Common myeloid progenitor, CD34-positive (primary cell): ENCODE results near the gene SLC35B4. TPM values are rescaled to one million over a fixed set of nuclear protein-coding genes. Genes with fewer than 3 reads are reported as not detected.

Experiments used
- CTCF ChIA-PET: fragments of 350-600 bp; sonication (Branson Sonifier 250); formaldehyde crosslinking; loops from one replicate; lab custom pipeline; 2021; ENCODE audit warnings: antibody characterized with exemption; lab: Charles Lee
- POLR2A ChIA-PET: fragments of 350-600 bp; sonication (Branson Sonifier 250); formaldehyde crosslinking; loops from one replicate; lab custom pipeline; 2021; ENCODE audit warnings: antibody characterized with exemption; lab: Charles Lee
- DNase-seq, 3 donors: peaks; one replicate each; pipeline versions ENCODE4 v3.0.0 to v3.0.0-alpha.2; 2013
- H3K27ac ChIP-seq, 2 experiments: 1 replicate in 1 of 2; 2 replicates in 1 of 2; pipeline ENCODE4 v1.7.0; 2013; ENCODE audit warnings: inconsistent platforms in 2 of 2, low read length in 2 of 2, mild to moderate bottlenecking in 2 of 2, low read depth in 1 of 2, moderate library complexity in 1 of 2; ENCODE audit not compliant: severe bottlenecking in 2 of 2, insufficient read depth in 1 of 2, poor library complexity in 1 of 2
- H3K27me3 ChIP-seq, 5 experiments: replicated peaks in 2 of 5; 1 replicate in 3 of 5; 2 replicates in 2 of 5; pipeline versions ENCODE4 v1.6.1 to v1.7.0; 2013; ENCODE audit warnings: low read length in 4 of 5, mild to moderate bottlenecking in 2 of 5, moderate library complexity in 2 of 5, inconsistent platforms in 1 of 5; ENCODE audit not compliant: insufficient read depth in 5 of 5, control insufficient read depth in 4 of 5
- H3K36me3 ChIP-seq, 4 experiments: 1 replicate in 2 of 4; 2 replicates in 2 of 4; pipeline versions ENCODE4 v1.6.1 to v1.7.0; 2013; ENCODE audit warnings: low read length in 3 of 4, control low read depth in 1 of 4, mild to moderate bottlenecking in 1 of 4; ENCODE audit not compliant: control insufficient read depth in 4 of 4, insufficient read depth in 4 of 4
- H3K4me1 ChIP-seq, 4 experiments: 1 replicate in 3 of 4; 2 replicates in 1 of 4; pipeline versions ENCODE4 v1.6.1 to v1.7.1; 2013; ENCODE audit warnings: low read length in 3 of 4, mild to moderate bottlenecking in 3 of 4, control low read depth in 1 of 4, inconsistent platforms in 1 of 4, moderate library complexity in 1 of 4; ENCODE audit not compliant: control insufficient read depth in 4 of 4, insufficient read depth in 4 of 4; ENCODE audit errors: control extremely low read depth in 1 of 4
- H3K4me3 ChIP-seq, 7 experiments: 1 replicate in 4 of 7; 2 replicates in 3 of 7; pipeline versions ENCODE4 v1.5.1 to v1.7.0; 2013; ENCODE audit warnings: mild to moderate bottlenecking in 7 of 7, low read length in 6 of 7, moderate library complexity in 6 of 7, inconsistent platforms in 2 of 7, low read depth in 2 of 7, control low read depth in 1 of 7; ENCODE audit not compliant: insufficient read depth in 4 of 7, control insufficient read depth in 1 of 7; ENCODE audit errors: extremely low read depth in 1 of 7
- H3K9me3 ChIP-seq, 5 experiments: 1 replicate in 4 of 5; 2 replicates in 1 of 5; pipeline versions ENCODE4 v1.6.1 to v1.7.1; 2013; ENCODE audit warnings: low read length in 4 of 5, mild to moderate bottlenecking in 2 of 5, inconsistent platforms in 1 of 5, low read depth in 1 of 5, moderate library complexity in 1 of 5; ENCODE audit not compliant: control insufficient read depth in 4 of 5, insufficient read depth in 2 of 5; ENCODE audit errors: control extremely low read depth in 1 of 5
- WGBS: methylation state at CpG from one replicate; pipeline ENCODE4 v1.1.5; 2013; ENCODE audit not compliant: insufficient coverage; 5-methylcytosine and 5-hydroxymethylcytosine counted together
- polyA plus RNA-seq: library from polyadenylated mRNA; unstranded; fragments of 120-200 nt; gene quantifications from one replicate; pipeline ENCODE4 v1.2.1, GENCODE V29; 2013

Gene SLC35B4, protein sequence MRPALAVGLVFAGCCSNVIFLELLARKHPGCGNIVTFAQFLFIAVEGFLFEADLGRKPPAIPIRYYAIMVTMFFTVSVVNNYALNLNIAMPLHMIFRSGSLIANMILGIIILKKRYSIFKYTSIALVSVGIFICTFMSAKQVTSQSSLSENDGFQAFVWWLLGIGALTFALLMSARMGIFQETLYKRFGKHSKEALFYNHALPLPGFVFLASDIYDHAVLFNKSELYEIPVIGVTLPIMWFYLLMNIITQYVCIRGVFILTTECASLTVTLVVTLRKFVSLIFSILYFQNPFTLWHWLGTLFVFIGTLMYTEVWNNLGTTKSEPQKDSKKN
- 11.9 TPM for polyA plus RNA-seq

DNA sequence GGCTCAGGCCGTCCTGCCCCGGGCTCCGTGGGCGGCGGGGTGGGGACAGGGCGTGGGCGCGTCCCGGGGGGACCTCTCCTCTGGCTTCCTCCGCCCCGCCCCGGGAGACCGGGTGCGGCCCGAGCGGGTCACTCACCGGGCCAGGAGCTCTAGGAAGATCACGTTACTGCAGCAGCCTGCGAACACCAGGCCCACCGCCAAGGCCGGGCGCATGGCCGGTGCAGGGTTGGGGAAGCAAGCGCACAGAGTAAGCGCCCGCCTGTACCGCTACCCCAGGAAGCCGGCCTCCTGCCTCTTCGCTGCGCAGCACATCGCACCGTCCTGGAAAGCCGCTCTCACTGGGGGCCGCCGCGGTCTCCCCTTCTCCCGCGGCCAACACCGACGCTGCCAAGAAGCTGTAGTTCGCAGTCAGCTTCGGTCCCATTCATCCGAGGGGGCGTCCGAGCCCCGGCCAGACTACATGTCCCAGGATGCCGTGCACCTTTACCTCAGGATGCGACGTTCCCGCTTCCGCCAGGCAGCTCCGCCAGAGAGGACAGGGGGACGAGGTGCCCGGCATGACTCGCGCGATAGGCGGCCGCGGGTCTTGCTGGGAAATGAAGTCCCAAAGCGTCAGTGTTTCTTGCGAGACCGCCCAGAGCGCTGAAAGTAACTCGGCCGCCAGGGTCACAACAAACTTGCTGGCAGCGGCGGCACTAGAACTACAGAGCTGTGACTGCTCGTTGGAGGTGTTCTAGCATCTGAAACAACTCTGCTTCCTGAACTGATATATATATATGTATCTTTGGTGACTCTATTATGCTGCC lies at the start of gene SLC35B4:
Gene SLC35B4, minus strand, starts transcription at position 392 of the 806 bp plus-strand sequence. Its CDS starts 179 bp downstream, at position 213.
- Histone ChIP-seq H3K36me3 (peaks cover 0 to 3% (median under 1%) of the 10 kb centered on the region in 4 experiments), H3K27me3 (peaks cover 0 to 1% (median 0%) of the 10 kb centered on the region in 5 experiments), H3K9me3 (no peaks in the 10 kb centered on the region), H3K4me3 (peak within 1 kb of the TSS; percentile 69 to 95 (median 84)), H3K27ac (peak within 1 kb of the TSS; percentile 28 to 74), H3K4me1 (peaks cover 0 to 14% (median 7%) of the 10 kb centered on the region in 4 experiments)
- peak; percentile 95 to 99 (median 97) for DNase-seq
- POLR2A ChIA-PET, result interaction anchor here (0.6 kb wide), 1 partner anchor 921 kb away, joined by 5 read pairs; no protein-coding TSS in a partner anchor
- WGBS, result under 1% methylated on average over 63 of the region's 69 CpGs
- CTCF ChIA-PET, result interaction anchor here (0.6 to 1.5 kb wide), 4 partner anchors 113 to 1068 kb away, joined by 3 to 5 read pairs (median 3); no protein-coding TSS in a partner anchor

DNA sequence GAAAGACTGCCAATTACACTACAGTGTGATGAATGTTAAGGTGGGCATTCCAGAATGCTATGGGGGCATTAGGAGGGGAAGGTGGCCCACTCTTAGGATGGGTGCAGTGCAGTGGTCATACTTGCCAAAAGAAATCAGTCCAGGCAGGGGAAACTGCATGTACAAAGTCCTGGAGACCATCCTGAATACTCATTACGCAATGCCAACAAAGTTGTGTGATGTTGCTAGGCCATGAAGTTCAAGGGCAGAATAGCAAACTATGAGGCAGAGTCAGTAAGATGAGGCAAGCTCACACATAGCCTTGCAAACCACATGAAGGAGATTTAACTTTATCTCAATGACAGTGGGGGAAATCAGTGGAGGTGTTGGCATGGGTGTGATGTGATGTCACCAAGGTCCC lies 49.8 kb upstream of the SLC35B4 start:
- POLR2A ChIA-PET, result no interaction called here
- WGBS, result 100% methylated on average over 1 of the region's 1 CpG
- Histone ChIP-seq H3K27ac (no peak overlapping the region), H3K27me3 (peaks cover 0 to 6% (median 0%) of the 10 kb centered on the region in 5 experiments), H3K36me3 (no peaks in the 10 kb centered on the region), H3K9me3 (no peaks in the 10 kb centered on the region), H3K4me1 (no peaks in the 10 kb centered on the region), H3K4me3 (no peak overlapping the region)
- DNase-seq, result no peak
- CTCF ChIA-PET, result interaction anchor here (0.7 kb wide), 1 partner anchor 45 kb away, joined by 3 read pairs; no protein-coding TSS in a partner anchor

GRCh38 chr7:134365341-134366054 lies 48.8 kb upstream of the SLC35B4 start:
- 98% methylated on average over 6 of the region's 6 CpGs for WGBS
- no peak overlapping the region for H3K27ac ChIP-seq
- H3K36me3 ChIP-seq, result no peaks in the 10 kb centered on the region
- H3K9me3 ChIP-seq, result no peaks in the 10 kb centered on the region
- CTCF ChIA-PET, result no interaction called here
- H3K4me1 ChIP-seq, result no peaks in the 10 kb centered on the region
- DNase-seq, result no peak
- H3K27me3 ChIP-seq, result peaks cover 0 to 4% (median 0%) of the 10 kb centered on the region in 5 experiments
- no peak overlapping the region for H3K4me3 ChIP-seq
- POLR2A ChIA-PET, result no interaction called here

GRCh38 chr7:134364619-134365037 lies 47.9 kb upstream of the SLC35B4 start:
- H3K27me3 ChIP-seq, result peaks cover 0 to 2% (median 0%) of the 10 kb centered on the region in 5 experiments
- no peak overlapping the region for H3K27ac ChIP-seq
- no peak overlapping the region for H3K4me3 ChIP-seq
- CTCF ChIA-PET, result no interaction called here
- H3K9me3 ChIP-seq, result no peaks in the 10 kb centered on the region
- POLR2A ChIA-PET, result no interaction called here
- DNase-seq, result no peak
- H3K4me1 ChIP-seq, result no peaks in the 10 kb centered on the region
- no peaks in the 10 kb centered on the region for H3K36me3 ChIP-seq

DNA sequence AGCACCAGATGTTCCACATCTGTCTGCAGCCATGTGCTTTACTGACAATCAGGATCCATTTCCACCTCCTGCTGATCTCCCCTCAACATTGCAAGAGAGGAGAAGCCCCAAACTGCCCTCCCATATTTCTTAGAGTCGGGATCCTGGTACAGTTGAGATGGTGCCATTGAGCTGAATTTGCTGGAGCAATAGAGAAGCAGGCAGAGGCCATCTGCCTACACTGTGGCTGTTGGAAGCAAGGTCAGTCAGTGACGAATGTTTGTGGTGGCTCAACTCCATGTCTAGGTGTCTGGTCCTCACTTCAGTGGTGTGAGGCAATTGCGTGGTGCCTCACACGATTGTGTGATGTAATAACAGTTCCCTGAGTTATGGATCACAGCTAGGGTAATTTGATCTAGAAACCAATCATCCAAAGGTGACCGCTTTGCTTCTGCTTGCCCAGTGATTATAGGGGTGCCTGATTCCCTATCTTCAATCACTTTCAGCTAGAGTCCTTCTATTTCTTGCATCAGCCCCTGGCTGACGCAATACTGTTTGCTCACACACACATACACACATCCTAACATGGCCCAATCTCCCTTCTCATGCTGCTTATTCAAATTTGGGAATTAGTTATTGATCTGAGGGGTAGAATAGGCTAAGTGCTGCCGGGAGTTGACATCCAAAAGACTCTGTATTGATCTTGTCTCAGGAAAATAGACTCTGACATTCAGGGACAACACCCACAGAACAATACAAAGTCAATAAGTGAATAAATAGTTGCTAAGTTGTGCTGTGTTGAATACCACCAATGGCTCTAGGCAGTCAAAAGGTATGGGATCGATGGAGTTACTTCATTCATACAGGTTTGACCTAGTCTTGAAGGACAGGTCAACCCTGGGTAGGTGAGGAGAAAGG lies 46.1 kb upstream of the SLC35B4 start:
- WGBS, result 94% methylated on average over 5 of the region's 8 CpGs
- no peaks in the 10 kb centered on the region for H3K36me3 ChIP-seq
- no peak for DNase-seq
- ChIA-PET POLR2A (no interaction called here), CTCF (no interaction called here)
- H3K4me3 ChIP-seq, result no peak overlapping the region
- peaks cover 0 to 2% (median 0%) of the 10 kb centered on the region in 5 experiments for H3K27me3 ChIP-seq
- no peaks in the 10 kb centered on the region for H3K4me1 ChIP-seq
- H3K27ac ChIP-seq, result no peak overlapping the region
- H3K9me3 ChIP-seq, result no peaks in the 10 kb centered on the region

GRCh38 chr7:134359787-134360432 lies 43.2 kb upstream of the SLC35B4 start:
- Histone ChIP-seq H3K9me3 (peaks cover 0 to 2% (median 0%) of the 10 kb centered on the region in 5 experiments), H3K27me3 (peaks cover 0 to under 1% (median 0%) of the 10 kb centered on the region in 5 experiments), H3K27ac (no peak overlapping the region), H3K36me3 (no peaks in the 10 kb centered on the region), H3K4me1 (peaks cover 0 to 3% (median 0%) of the 10 kb centered on the region in 4 experiments), H3K4me3 (no peak overlapping the region)
- WGBS, result 87% methylated on average over 3 of the region's 5 CpGs
- POLR2A ChIA-PET, result no interaction called here
- CTCF ChIA-PET, result no interaction called here
- peak in 2 of 3 donors; percentile 18 to 44 for DNase-seq
